Memory B cell (primary cell): Measurements from ENCODE around the gene CRYL1.

Experiments used
- ATAC-seq: fragments of 150-1000 bp; cut with Tn5 transposase; 2 replicates; pipeline ENCODE4 v1.10.0; 2021; ENCODE audit warnings: low read depth, mild to moderate bottlenecking, moderate library complexity
- DNase-seq, 2 donors: peaks; one replicate each; pipeline ENCODE4 v3.0.0; 2022; ENCODE audit warnings: low spot score in 2 of 2
- H3K27ac Mint-ChIP-seq: one replicate; pipeline ENCODE4 v1.8.0; 2022; ENCODE audit warnings: mild to moderate bottlenecking, moderate library complexity, mixed read lengths
- H3K27me3 Mint-ChIP-seq: one replicate; pipeline ENCODE4 v1.8.0; 2022; ENCODE audit warnings: mixed read lengths
- H3K36me3 Mint-ChIP-seq: one replicate; pipeline ENCODE4 v1.8.0; 2022; ENCODE audit warnings: mild to moderate bottlenecking, mixed read lengths
- H3K4me1 Mint-ChIP-seq: one replicate; pipeline ENCODE4 v1.8.0; 2022; ENCODE audit warnings: mixed read lengths
- H3K4me3 Mint-ChIP-seq: one replicate; pipeline ENCODE4 v1.8.0; 2022; ENCODE audit warnings: mild to moderate bottlenecking, moderate library complexity, mixed read lengths
- H3K9me3 Mint-ChIP-seq: one replicate; pipeline ENCODE4 v1.8.0; 2022; ENCODE audit warnings: mixed read lengths

The CRYL1 gene

DNA sequence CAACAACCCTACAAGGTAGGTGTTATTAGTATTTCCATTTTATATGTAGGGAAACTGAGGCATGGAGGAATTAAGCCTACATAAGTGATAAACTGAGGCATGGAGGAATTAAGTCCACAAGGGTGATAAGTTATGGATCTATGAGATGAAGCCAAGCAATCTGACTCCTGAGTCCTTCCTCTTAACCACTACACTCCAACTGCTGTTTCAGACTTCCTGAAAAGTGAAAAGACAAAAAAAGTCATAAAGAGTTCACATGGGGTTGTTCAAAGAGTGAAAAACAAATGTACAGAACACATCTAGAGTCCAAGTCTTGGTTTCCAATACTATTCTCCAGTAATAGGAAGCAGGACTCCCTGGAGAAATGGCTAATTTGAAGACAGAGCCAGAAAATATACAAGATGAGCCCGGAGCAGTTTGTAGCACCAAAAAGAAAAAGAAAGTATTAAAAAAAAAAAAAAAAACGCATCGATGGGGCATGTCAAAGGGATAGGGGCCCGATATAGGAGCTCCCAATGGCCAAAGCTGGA lies 12.1 kb downstream of the CRYL1 start:
- Mint-ChIP-seq H3K27ac (no peak overlapping the region), H3K4me1 (peaks cover 5% of the 10 kb centered on the region), H3K4me3 (no peak overlapping the region), H3K27me3 (no peaks in the 10 kb centered on the region), H3K36me3 (peaks cover 10% of the 10 kb centered on the region), H3K9me3 (no peaks in the 10 kb centered on the region)
- ATAC-seq (no peak), DNase-seq (no peak)

GRCh38 chr13:20512042-20512683 lies 13.5 kb downstream of the CRYL1 start:
- no peaks in the 10 kb centered on the region for H3K27me3 Mint-ChIP-seq
- H3K4me3 Mint-ChIP-seq, result no peak overlapping the region
- H3K27ac Mint-ChIP-seq, result no peak overlapping the region
- DNase-seq (no peak), ATAC-seq (no peak)
- H3K9me3 Mint-ChIP-seq, result no peaks in the 10 kb centered on the region
- peaks cover 10% of the 10 kb centered on the region for H3K36me3 Mint-ChIP-seq
- peaks cover 2% of the 10 kb centered on the region for H3K4me1 Mint-ChIP-seq

- Mint-ChIP-seq H3K27ac (no peak overlapping the region), H3K4me1 (no peaks in the 10 kb centered on the region), H3K4me3 (no peak overlapping the region), H3K27me3 (no peaks in the 10 kb centered on the region), H3K36me3 (peaks cover 3% of the 10 kb centered on the region), H3K9me3 (no peaks in the 10 kb centered on the region)
- ATAC-seq (no peak), DNase-seq (no peak)
These were observed 19.0 kb downstream of the CRYL1 start for GRCh38 chr13:20506696-20507095.

- no peak overlapping the region for H3K27ac Mint-ChIP-seq
- H3K4me3 Mint-ChIP-seq, result no peak overlapping the region
- no peak for DNase-seq
- H3K36me3 Mint-ChIP-seq, result peaks cover 2% of the 10 kb centered on the region
- H3K27me3 Mint-ChIP-seq, result no peaks in the 10 kb centered on the region
- no peaks in the 10 kb centered on the region for H3K4me1 Mint-ChIP-seq
- H3K9me3 Mint-ChIP-seq, result no peaks in the 10 kb centered on the region
- no peak for ATAC-seq
These were observed 20.0 kb downstream of the CRYL1 start for GRCh38 chr13:20505405-20506366.

GRCh38 chr13:20503088-20504083 lies 22.3 kb downstream of the CRYL1 start:
- Mint-ChIP-seq H3K9me3 (no peaks in the 10 kb centered on the region), H3K36me3 (peaks cover 7% of the 10 kb centered on the region)
- ATAC-seq, result no peak

DNA sequence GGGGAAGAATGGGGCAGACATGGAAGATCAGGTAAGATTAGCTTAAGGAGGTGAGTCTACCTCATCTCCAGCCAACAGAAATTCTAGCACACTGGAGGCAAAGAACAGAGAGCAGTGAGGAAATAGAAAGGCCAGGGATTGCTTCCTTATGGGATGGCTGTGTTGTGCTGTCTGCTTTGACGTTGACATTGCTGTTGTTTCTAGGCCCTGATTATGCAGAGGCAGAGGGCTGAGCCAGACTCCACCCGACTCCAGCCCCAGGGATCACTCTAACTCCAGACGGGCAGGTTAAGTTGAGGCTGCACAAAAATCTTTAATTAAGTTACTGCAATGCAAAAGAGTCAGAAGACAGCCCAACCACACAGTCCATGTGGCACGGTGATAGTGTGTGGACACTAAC lies 24.1 kb downstream of the CRYL1 start:
- Mint-ChIP-seq H3K9me3 (no peaks in the 10 kb centered on the region), H3K4me3 (no peak overlapping the region), H3K36me3 (peaks cover 7% of the 10 kb centered on the region), H3K27me3 (no peaks in the 10 kb centered on the region), H3K27ac (no peak overlapping the region), H3K4me1 (no peaks in the 10 kb centered on the region)
- DNase-seq, result no peak
- ATAC-seq, result no peak

More at GRCh38 chr13:20503088-20504083, 22.3 kb downstream of the CRYL1 start:
- Mint-ChIP-seq H3K4me3 (no peak overlapping the region), H3K27me3 (no peaks in the 10 kb centered on the region), H3K27ac (no peak overlapping the region), H3K4me1 (no peaks in the 10 kb centered on the region)
- no peak for DNase-seq

DNA sequence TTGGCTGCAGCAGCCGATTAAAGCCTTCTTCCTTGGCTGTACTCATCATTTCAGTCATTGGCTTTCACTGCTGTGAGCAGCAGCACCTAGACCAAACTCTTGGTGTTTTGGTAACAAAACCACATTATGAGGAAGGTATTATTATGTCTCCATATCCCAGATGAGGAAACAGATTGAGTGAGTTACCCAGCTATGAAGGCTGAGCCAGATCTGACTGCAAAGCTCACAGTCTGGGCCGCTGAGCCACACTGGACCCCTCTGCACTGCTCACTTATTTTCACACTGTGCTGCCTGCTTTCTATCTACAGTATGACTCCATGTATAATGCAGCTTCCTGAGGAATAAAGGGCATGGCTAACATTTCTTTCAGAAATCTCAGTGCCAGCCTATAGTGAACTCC lies 24.5 kb downstream of the CRYL1 start:
- DNase-seq (no peak), ATAC-seq (no peak)
- no peak overlapping the region for H3K27ac Mint-ChIP-seq
- no peaks in the 10 kb centered on the region for H3K27me3 Mint-ChIP-seq
- H3K9me3 Mint-ChIP-seq, result no peaks in the 10 kb centered on the region
- peaks cover 7% of the 10 kb centered on the region for H3K36me3 Mint-ChIP-seq
- H3K4me3 Mint-ChIP-seq, result no peak overlapping the region
- no peaks in the 10 kb centered on the region for H3K4me1 Mint-ChIP-seq

- Mint-ChIP-seq H3K36me3 (peaks cover 7% of the 10 kb centered on the region), H3K27me3 (no peaks in the 10 kb centered on the region), H3K9me3 (no peaks in the 10 kb centered on the region), H3K4me3 (no peak overlapping the region), H3K27ac (no peak overlapping the region), H3K4me1 (no peaks in the 10 kb centered on the region)
- DNase-seq, result no peak
- no peak for ATAC-seq
These were observed 25.7 kb downstream of the CRYL1 start for GRCh38 chr13:20499986-20500385.

- H3K27ac Mint-ChIP-seq, result no peak overlapping the region
- peaks cover 7% of the 10 kb centered on the region for H3K36me3 Mint-ChIP-seq
- no peak for DNase-seq
- no peak for ATAC-seq
- H3K4me1 Mint-ChIP-seq, result no peaks in the 10 kb centered on the region
- no peak overlapping the region for H3K4me3 Mint-ChIP-seq
- no peaks in the 10 kb centered on the region for H3K27me3 Mint-ChIP-seq
- no peaks in the 10 kb centered on the region for H3K9me3 Mint-ChIP-seq
These were observed 27.0 kb downstream of the CRYL1 start for GRCh38 chr13:20498659-20499058.

DNA sequence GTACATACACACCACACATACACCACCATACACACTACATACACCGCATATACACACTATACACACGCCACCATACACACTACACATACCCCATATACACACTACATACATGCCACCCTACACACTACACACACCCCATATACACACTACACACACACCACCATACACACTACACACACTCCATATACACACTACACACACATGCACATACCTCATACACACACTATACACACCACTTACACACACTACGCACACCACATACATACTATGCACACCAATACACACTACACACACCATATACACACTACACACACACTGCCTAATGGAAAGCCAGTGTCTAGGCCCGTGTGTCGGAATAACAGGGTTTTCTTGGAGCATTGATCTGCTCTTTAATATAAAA lies 27.5 kb downstream of the CRYL1 start:
- DNase-seq, result no peak
- H3K27ac Mint-ChIP-seq, result no peak overlapping the region
- no peak overlapping the region for H3K4me3 Mint-ChIP-seq
- H3K36me3 Mint-ChIP-seq, result peaks cover 7% of the 10 kb centered on the region
- no peaks in the 10 kb centered on the region for H3K9me3 Mint-ChIP-seq
- no peaks in the 10 kb centered on the region for H3K27me3 Mint-ChIP-seq
- H3K4me1 Mint-ChIP-seq, result no peaks in the 10 kb centered on the region
- ATAC-seq, result no peak

- no peaks in the 10 kb centered on the region for H3K9me3 Mint-ChIP-seq
- no peak for ATAC-seq
- no peak overlapping the region for H3K4me3 Mint-ChIP-seq
- peaks cover 7% of the 10 kb centered on the region for H3K36me3 Mint-ChIP-seq
- DNase-seq, result no peak
- no peaks in the 10 kb centered on the region for H3K27me3 Mint-ChIP-seq
- H3K27ac Mint-ChIP-seq, result no peak overlapping the region
- no peaks in the 10 kb centered on the region for H3K4me1 Mint-ChIP-seq
These were observed 28.5 kb downstream of the CRYL1 start for GRCh38 chr13:20497006-20497775.

- Mint-ChIP-seq H3K27me3 (no peaks in the 10 kb centered on the region), H3K4me1 (no peaks in the 10 kb centered on the region), H3K36me3 (peaks cover 4% of the 10 kb centered on the region), H3K4me3 (no peak overlapping the region), H3K27ac (no peak overlapping the region), H3K9me3 (no peaks in the 10 kb centered on the region)
- ATAC-seq (peak; percentile 78), DNase-seq (peak; percentile 43 to 71)
These were observed 30.3 kb downstream of the CRYL1 start for GRCh38 chr13:20495087-20496023.
